ENCODE data around the gene ANKRD16.
"Not testable (repeated sequence)": the region's sequence is repeated elsewhere in the genome, so short reads cannot be mapped to it uniquely, and the experiment has no call there.

ANKRD16 gene

DNA sequence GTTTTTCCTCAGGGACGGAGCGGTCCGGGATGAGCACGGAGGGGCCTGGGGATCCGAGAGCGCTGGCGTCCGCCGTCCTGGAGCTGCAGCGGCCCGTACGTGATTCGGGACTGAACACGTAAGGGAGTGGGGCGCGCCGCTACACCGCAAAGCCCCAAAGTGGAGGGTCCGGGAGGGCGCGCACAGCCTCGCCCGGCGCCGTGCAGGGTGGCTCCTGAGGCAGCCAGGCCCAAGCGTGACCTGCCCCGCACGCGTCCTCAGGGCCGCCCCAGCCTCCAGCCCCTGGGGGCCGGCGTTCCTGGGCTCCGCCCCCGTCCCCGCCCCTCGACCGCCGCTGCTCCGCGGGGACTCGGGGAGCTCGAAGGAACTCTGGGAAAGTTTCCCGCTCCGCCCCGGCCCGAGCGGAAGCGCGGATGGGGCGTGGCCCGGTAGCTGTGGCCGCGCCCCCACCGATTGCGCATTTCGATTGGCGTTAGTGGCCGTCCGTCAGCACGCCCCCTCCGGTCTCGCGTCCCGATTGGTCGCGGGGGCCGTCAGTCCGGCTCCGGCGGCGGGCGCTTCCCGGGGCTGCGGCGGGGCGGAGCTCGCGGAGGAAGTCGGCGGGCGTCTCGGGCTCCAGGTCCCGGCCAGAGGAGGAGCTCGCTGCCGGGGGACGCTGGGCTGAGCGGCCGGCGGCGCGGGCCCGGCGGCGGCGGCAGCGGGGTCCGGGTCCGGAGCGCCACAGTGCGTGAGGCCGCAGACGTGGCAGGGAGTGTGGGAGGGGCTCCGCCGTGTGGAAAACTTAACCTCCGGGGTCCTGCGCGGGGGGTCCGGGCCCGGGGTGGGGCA is at the start of gene ANKRD16, which contains the start of gene FBH1:
Gene ANKRD16, minus strand, starts transcription at position 270 of the 828 bp plus-strand sequence. CDS start 539 bp downstream, outside the sequence.
Gene FBH1, plus strand, starts transcription at position 620 of the 828 bp plus-strand sequence. Its CDS starts 103 bp downstream, at position 723.
- peak; percentile 99 for DNase-seq (ENCODE audit: low spot score)

DNA sequence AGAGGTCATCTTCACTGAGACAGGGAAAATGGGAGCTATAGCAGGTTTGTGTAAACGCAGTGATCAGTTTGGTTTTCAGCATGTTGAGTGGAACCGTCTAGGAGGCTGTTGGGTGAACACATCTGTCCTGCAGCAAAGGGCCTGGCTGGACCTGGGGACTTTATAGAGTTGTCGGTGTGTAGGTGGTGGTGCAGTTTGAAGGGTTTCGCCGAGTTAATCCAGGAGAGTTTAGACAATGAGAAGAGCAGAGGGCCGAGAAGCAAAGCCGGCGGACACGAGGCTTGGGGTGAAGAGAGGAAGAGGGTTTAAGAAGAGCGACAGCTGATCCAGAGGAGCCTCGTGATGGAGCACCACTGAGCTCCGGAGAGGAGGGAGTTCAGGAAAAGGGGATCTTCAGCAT is 48.6 kb upstream of the ANKRD16 start:
- no peak for DNase-seq (ENCODE audit: low spot score)

DNA sequence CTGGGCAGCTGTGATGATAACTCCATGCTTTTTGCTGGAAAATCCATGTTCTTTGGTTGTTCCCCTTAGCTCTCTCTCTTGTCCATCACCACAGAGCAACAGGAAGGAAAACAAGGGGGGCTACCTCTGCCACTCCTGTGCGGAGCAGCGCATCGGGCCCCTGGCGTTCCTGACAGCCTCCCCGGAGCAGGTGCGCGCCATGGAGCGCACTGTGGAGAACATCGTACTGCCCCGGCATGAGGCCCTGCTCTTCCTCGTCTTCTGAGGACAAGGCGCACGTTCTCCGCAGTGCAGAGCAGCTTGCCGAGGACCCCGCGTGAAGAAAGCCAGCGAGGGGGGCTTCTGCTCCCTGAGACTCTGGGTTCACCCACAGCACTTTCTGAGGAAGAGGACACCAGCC is 47.3 kb upstream of the ANKRD16 start:
- DNase-seq (ENCODE audit: low spot score): no peak

DNA sequence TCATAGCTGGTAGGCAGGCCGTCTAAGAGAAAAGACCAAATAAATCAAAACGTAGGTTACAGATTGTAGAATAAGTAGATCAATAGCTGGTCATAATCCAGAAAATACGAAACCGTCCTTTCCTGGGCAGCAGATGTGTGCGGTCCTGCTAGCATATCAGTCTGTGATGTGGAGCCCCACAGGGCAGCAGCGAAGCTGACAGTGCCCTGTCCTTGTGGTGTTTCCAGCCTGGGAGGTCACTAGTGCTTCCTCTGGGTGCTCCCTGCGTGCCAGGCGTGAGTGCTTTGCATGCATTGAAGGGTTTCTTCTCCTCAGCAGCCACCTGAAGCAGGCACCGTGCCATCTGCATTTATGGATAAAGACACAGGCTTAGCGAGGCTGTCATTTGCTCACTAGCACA is 45.9 kb upstream of the ANKRD16 start:
- DNase-seq (ENCODE audit: low spot score): no peak

DNA sequence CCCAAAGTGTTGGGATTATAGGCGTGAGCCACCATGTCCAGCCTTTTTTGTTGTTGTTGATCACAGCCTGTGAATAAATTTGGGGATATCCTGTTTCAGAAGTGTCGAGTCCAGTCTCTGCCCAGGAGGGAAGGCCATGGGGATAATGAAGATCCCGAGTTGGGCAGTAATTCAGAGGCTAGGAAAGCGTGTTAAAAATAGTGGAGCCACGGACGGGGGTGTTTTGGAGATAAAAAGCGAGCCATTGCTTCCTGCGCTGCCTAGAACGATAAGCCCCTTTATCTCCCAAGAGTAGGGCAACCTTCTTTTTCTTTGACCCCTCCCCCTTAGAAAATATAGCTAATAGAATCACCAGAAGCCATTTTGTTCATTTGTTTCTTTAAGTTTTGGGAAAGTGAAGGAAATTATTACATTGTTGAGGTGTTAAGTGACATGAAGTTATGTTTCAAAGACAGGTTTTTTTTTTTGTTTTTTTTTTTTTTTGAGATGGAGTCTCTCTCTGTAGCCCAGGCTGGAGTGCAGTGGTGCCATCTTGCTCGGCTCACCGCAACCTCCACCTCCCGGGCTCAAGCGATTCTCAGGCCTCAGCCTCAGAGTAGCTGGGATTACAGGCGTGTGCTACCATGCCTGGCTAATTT is 44.3 kb upstream of the ANKRD16 start:
- no peak for DNase-seq (ENCODE audit: low spot score)

DNA sequence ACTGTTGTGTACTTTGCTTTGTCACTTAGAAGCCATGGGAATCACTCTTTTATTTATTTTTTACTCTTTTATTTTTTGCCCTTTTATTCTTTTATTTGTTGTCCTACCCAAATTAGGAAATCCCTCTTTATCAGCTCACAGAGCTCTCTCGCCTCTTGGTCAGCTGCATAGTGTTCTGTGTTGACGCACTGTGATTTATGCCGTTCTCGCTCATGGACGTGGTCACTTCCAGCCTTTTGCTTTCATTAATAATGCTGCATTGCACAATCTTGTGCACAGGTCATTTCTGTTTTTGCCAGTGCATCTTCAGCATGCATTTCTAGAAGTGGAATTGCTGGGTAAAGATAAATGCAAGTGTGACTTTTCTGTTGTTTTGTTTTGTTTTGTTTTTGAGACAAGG is 42.7 kb upstream of the ANKRD16 start:
- no peak for DNase-seq (ENCODE audit: low spot score)

DNA sequence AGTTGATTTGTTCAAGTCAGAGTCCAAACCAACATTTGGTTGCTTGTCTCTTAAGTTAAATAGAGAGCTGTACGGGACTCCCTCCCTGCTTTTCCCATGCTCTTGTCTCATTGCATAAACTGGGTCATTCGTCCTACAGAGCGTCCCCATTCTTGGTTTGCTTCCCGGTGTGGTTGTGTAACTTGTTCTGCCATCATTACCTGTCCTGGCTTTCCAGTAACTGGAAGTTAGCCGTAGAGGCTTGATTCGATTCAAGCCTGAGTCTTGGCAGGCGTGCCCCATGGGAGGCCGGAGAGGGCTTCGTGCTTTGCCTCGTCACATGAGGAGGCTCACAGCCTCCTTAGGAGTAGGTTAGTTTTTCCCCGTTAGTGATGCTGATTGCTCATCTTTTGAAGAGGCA is 40.6 kb upstream of the ANKRD16 start:
- DNase-seq (ENCODE audit: low spot score): no peak

DNA sequence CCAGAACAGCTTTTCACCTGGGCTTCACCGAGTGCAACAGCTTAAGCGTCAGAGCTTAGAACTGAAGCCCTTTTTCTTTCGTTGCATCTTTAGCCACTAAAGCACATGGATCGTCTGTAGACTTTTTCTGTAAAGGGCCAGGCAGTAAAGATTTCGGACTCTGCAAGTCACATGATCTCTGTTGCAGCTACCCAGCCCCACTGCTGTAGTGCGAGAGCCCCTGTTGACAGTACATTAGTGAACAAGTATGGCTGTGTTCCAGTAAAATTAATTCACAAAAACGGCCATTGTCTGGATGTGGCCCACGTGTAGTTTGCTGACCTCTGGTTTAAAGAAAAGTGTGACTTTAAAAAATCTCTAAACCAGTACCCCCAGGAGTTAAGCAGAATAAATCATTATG is 39.7 kb upstream of the ANKRD16 start:
- DNase-seq (ENCODE audit: low spot score): no peak

DNA sequence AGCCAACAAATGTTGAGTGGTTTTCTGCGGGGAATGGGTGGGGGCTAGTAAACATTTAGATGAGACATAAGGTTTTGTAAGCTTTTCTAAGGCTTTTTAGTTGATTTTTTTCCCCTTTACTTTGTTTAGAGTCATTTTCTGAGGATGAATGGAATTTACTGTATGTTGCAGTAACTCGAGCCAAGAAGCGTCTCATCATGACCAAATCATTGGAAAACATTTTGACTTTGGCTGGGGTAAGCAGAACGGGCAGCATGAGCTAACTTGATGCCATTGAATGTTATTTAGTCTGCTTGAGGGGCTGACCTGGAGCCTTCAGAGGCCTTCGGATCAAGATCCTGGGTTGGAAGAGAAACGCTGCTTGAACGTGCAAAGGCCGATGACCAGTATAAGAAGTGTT is 37.6 kb upstream of the ANKRD16 start:
- DNase-seq (ENCODE audit: low spot score): no peak

DNA sequence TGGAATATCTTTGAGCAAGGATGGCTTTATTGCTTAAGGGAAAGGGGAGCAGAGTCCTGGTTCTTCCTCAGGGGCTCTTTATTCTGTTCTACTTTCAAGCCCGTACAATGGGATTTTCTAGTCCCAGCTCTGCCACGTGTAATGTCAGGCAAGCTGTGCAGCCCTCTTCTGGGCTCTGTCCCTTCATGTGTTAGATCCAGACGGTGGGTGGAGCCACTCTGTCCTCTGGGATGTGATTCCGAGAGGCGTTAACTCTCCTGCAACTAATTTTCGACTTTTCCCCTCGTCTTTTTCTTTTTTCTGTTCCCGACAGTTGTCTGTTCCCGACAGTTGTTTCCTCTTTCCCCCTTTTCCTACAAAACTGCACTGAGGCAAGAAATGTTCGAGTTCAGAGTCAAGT is 35.2 kb upstream of the ANKRD16 start:
- no peak for DNase-seq (ENCODE audit: low spot score)

DNA sequence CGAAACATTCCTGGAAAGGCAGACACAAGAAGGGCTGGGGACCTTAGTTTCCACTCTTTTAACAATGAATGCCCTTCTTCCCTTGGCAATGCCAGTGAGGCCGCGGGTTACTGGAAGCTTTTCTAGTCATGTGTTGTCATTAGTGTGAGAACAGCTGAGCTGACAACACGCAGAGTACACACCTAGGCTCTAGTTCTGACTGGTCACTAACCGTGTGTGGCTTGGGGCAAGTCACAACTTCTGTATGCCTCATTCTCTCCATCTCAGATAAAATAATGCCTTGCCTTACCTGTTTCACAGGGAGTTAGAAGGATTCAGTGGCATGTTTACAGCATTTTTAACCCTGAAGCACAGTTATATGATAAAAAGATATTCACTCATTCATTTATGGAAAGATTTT is 32.1 kb upstream of the ANKRD16 start:
- DNase-seq (ENCODE audit: low spot score): no peak

DNA sequence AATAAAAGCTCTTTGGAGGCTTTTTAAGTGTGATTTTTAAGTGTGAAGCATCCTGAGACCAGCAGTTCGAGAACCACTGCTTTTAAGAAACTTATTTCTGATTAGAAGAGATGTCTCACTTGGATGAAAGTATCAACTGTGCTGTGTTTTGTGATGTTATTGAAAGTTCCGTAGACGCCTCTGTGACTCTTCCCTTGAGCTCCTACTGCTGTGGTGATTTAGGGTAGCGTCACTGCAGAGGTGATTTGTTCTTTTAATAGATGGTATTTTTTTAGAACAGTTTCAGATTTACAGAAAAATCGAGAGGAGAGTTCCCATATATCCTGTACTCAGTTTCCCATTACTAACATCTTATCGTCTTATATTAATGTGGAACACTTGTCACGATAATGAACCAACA is 29.9 kb upstream of the ANKRD16 start:
- DNase-seq (ENCODE audit: low spot score): no peak

DNA sequence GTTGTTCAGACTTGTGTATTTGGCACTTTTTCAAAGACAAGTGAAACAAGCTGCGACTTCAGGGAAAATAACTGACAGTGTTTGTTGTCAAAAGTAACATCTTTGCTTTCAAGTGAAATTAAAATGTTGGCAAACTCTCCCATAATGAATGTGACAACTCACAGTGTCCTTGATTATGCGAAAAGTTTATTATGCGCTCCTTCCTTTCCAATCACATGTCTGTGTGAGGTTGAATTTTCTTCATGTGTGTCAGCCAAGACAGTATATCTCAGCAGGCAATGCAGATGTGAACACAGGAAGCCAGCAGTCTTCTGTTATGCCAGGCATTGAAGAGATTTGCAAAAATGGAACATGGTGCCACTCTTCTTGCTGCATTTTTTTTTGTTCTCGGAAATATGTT is 29.1 kb upstream of the ANKRD16 start:
- no peak for DNase-seq (ENCODE audit: low spot score)

DNA sequence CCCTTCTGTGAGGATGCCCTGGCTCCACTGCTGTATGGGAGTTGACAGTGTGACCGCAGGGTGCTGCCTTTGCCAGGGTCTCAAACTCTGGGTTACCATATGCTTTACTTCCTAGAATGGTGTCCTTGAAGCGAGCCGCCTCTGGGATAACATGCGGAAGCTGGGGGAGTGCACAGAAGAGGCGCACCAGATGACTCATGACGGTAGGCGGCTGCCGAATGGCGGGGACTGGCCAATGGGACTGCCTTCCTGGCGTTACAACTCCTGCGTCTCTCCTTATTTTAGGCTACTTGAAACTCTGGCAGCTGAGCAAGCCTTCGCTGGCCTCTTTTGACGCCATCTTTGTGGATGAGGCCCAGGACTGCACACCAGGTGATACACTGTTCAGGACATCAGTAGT is 27.6 kb upstream of the ANKRD16 start:
- no peak for DNase-seq (ENCODE audit: low spot score)

DNA sequence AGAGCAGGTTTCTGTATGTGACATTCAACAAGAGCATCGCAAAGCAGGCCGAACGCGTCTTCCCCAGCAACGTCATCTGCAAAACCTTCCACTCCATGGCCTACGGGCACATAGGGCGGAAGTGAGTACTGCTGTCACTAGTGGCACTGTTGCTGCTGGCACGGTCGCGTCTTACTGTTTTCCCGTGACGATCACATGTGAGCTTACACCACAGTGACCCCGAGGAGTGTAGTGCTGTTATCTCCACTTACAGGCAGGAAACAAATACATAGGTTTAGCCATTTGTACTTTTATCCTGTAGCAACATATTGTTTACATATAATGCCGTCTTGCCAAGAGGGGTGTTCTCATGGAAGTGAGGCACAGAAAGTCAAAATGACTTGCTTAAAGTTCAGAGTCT is 25.8 kb upstream of the ANKRD16 start:
- DNase-seq (ENCODE audit: low spot score): no peak

DNA sequence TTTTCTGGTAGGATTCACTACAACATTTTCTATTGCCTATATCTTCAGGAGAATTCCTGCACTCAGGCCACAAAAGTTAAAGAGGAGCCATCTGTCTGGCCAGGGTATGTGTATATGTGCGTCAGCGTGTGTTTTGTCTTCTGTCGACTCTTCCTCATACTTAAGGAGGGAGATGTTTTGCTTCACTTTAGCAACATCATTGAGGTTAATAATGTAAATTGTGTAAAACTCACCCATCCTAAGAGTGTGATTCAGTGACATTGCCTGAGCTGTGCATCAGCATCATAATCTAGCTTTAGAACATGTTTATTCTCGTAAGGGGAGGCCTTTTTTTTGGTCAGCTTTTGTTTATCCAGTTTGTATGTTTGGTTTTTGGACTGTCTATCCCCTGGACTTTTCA is 24.0 kb upstream of the ANKRD16 start:
- DNase-seq (ENCODE audit: low spot score): no peak

DNA sequence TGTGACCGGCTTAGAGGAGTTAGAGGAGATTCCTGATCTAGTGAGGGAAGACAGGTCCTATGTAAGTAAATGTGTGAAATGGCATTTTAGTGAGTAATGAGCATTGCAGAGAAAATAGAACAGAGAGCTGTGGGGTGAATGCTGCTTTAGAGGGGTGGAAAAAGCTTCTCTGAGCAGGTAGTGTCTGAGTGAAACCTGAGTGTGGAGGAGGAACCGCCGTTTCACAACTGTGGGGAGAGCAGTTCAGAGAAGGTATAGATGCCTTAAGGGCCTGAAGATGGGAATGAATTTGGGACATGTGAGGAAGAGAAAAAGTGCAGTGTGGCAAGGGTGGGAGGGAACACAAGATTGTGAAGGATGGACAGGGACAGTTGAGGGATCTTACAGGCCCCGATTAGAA is 22.0 kb upstream of the ANKRD16 start:
- DNase-seq (ENCODE audit: low spot score): no peak

DNA sequence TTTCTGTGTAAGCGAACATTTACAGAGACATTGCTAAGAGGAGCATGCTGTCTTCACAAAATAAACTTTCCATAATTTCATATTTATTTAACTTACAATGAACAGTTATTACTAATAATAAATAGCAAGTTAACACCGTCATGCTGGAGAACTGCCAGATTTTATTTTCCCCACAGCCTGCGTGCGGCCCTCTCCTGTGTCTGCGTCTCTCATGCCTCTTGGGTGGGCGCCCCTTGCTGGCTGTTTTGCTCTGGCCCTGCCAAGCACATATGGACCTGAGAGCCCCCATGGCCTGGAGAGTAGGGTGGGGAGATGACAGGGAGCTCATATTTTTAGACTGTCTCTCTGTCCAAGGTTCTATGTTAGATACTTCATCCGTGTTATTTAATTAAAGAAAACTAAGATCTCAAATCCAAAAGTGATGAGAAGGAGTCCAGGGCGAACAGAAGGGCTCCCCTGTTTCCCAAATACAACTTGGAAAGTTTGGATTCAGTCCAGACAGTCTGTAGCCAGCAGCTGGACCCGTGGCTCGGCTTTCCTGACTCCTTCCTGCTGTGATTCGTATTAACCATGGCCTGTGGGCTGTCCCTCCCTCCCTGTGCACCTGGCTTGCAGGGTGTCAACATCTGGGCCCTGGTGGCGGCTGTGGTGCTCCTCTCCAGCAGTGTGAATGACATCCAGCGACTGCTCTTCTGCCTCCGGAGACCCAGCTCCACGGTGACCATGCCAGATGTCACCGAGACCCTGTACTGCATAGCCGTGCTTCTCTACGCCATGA is 20.8 kb upstream of the ANKRD16 start:
- DNase-seq (ENCODE audit: low spot score): no peak

DNA sequence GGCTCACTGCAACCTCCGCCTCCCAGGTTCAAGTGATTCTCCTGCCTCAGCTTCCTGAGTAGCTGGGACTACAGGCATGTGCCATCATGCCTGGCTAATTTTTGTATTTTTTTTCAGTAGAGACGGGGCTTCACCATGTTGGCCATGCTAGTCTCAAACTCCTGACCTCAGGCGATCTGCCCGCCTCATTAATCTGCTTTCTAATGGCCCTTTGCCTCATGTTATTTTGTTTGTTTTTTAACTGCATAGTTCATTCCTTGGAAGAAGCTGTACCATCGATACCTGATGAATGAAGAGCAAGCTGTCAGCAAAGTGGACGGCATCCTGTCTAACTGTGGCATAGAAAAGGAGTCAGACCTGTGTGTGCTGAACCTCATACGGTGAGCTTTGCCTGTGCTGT is 19.0 kb upstream of the ANKRD16 start:
- not testable (repeated sequence) for DNase-seq (ENCODE audit: low spot score)

DNA sequence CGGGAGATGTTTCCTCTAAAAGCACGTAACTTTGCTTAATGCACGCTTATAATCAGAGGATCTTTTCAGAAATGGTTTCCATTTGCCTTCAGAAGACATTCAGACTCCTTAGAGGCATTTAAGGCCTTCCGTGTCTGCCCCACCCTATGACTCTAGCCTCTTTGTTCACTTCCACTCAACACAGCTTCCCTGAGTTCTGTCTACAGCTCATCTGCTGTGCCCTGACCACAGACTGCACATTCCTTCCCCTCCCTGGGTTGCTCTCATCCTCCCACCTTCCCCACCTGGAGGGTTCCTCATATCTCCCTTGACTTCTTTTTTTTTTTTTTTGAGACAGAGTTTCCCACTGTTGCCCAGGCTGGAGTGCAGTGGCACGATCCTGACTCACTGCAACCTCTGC is 17.0 kb upstream of the ANKRD16 start:
- DNase-seq (ENCODE audit: low spot score): no peak

DNA sequence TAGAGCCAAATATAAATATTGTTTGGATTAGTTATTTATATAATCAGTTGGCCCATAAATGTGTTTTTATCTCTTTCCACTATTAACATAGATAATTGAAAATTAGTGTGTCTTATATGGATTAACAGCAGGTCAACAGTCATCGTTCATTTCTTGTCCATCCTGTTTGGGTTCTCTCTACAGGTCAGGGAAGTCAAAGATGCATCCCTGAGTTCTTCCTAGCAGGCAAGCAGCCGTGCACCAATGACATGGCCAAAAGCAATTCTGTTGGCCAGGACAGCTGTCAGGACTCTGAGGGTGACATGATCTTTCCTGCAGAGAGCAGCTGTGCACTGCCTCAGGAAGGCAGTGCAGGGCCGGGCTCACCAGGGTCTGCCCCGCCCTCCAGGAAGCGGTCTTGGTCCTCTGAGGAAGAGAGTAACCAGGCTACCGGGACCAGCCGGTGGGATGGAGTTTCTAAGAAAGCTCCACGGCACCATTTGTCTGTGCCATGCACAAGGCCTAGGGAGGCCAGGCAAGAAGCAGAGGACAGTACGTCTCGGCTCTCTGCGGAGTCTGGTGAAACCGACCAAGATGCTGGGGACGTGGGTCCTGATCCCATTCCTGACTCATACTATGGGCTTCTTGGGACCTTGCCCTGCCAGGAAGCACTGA is 16.3 kb upstream of the ANKRD16 start:
- no peak for DNase-seq (ENCODE audit: low spot score)

DNA sequence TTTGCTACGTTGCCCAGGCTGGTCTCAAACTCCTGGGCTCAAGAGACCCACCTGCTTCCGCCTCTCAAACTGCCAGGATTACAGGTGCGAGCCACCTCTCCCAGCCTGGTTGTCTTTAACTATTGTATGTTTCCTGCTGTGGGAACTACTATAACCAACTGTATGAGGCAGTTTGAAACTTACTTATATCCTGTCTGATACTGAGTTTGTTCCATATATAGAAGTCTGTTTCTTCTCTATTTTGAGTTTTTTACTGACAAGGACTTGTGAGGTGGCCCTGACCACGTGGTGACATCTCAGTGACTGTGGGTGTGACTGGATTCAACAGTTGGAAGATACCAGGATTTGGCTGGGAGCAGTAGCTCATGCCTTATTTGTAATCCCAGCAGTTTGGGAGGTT is 14.5 kb upstream of the ANKRD16 start:
- no peak for DNase-seq (ENCODE audit: low spot score)

All from iPS-NIHi11 (cell line).